Esophagus squamous epithelium (tissue), 4 donors: ENCODE results near the gene HCAR3.

Source experiments
- POLR2A ChIP-seq, 4 donors: fragments of 450-650 bp; IDR thresholded peaks; one replicate each; pipeline ENCODE4 v1.6.1; 2017; ENCODE audit warnings: antibody characterized with exemption in 4 of 4, mild to moderate bottlenecking in 4 of 4, moderate library complexity in 3 of 4
- TF ChIP-seq, protein P1 (sequence below), 6 experiments: fragments of 450-650 bp in 4 of 6; fragments of 200-600 bp in 2 of 6; sonication (generic) in 2 of 6; IDR thresholded peaks; one replicate each; pipeline ENCODE4 v1.5.1; 2016 to 2019; ENCODE audit warnings: antibody characterized with exemption in 6 of 6, mild to moderate bottlenecking in 4 of 6, moderate library complexity in 4 of 6

DNA sequence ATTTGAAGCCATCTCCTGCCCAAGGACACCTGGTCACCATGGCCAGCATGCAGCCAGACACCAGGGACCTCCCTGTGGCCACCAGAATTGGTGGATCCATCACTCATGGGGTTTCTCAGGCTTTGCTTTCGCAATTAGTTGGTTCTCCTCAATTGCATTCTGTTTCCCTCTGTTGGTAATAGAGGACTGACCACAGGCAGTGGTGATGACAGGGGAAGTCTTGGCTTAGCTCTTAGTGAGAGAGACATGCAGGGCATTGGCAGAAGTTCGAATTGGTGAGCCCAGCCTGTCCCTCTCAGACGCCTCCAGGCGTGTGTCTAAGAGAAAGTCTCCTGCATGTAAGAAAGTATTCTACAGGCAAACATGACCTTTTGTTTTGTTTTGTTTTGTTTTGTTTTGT lies 34.8 kb downstream of the HCAR3 start:
- TF ChIP-seq, protein P1, sequence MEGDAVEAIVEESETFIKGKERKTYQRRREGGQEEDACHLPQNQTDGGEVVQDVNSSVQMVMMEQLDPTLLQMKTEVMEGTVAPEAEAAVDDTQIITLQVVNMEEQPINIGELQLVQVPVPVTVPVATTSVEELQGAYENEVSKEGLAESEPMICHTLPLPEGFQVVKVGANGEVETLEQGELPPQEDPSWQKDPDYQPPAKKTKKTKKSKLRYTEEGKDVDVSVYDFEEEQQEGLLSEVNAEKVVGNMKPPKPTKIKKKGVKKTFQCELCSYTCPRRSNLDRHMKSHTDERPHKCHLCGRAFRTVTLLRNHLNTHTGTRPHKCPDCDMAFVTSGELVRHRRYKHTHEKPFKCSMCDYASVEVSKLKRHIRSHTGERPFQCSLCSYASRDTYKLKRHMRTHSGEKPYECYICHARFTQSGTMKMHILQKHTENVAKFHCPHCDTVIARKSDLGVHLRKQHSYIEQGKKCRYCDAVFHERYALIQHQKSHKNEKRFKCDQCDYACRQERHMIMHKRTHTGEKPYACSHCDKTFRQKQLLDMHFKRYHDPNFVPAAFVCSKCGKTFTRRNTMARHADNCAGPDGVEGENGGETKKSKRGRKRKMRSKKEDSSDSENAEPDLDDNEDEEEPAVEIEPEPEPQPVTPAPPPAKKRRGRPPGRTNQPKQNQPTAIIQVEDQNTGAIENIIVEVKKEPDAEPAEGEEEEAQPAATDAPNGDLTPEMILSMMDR (IDR thresholded peaks at IDR 0.05): no peak
- TF ChIP-seq POLR2A (IDR thresholded peaks at IDR 0.05): no peak
